Prostate gland (tissue), 2 donors: ENCODE data around the gene C17orf50.

Experiments
- CTCF ChIP-seq, 4 experiments: fragments of 200-600 bp in 2 of 4; fragments of 450-650 bp in 2 of 4; sonication (generic) in 2 of 4; IDR thresholded peaks; 1 replicate in 3 of 4; 2 replicates in 1 of 4; pipeline ENCODE4 v1.5.1; 2016 to 2019; ENCODE audit warnings: antibody characterized with exemption in 4 of 4, mild to moderate bottlenecking in 2 of 4, moderate library complexity in 2 of 4
- POLR2A ChIP-seq: fragments of 450-650 bp; IDR thresholded peaks from one replicate; pipeline ENCODE4 v1.6.1; 2016; ENCODE audit warnings: antibody characterized with exemption, mild to moderate bottlenecking
- POLR2AphosphoS5 ChIP-seq: sonication (generic); formaldehyde crosslinking; IDR thresholded peaks from one replicate; pipeline ENCODE4 v1.6.1; 2017; ENCODE audit warnings: antibody characterized with exemption

- no peak for TF ChIP-seq CTCF (IDR thresholded peaks at IDR 0.05)
- TF ChIP-seq POLR2A = no peak
- no peak for TF ChIP-seq POLR2AphosphoS5
Measured at GRCh38 chr17:35745246-35745645, 15.4 kb upstream of the C17orf50 start.
